ENCODE results near the gene SIK2. TPM values are rescaled to one million over a fixed set of nuclear protein-coding genes. Genes with fewer than 3 reads are reported as not detected.

SIK2 gene
- total RNA-seq, 1 donor from 2014 or later = 14.3 TPM

GRCh38 chr11:111772535-111772934 is 170.3 kb downstream of the SIK2 start:
- no peak for DNase-seq (ENCODE audit: low read depth)
- no peaks in the 10 kb centered on the region for H4K20me1 ChIP-seq (ENCODE audit: insufficient read depth, low read length)
- no peaks in the 10 kb centered on the region for H3K27me3 ChIP-seq (ENCODE audit: insufficient read depth, low read length)
- no peak overlapping the region for H3K27ac ChIP-seq (ENCODE audit: low read depth, low read length)
- H3K9me3 Mint-ChIP-seq (ENCODE audit: unreplicated experiment) = no peaks in the 10 kb centered on the region
- H3K27me3 Mint-ChIP-seq (ENCODE audit: low read depth, unreplicated experiment) = no peaks in the 10 kb centered on the region
- FAIRE-seq = no peak
- no peaks in the 10 kb centered on the region for H3K9me3 ChIP-seq (ENCODE audit: insufficient read depth, low read depth, low read length)
- no peak for TF ChIP-seq CTCF (IDR thresholded peaks at IDR 0.05; ENCODE audit: insufficient read depth, low read depth, low read length)
- TF ChIP-seq EZH2 (IDR thresholded peaks at IDR 0.05; ENCODE audit: insufficient read depth, low read length) = no peak
- H3K9ac ChIP-seq (ENCODE audit: low read length) = no peak overlapping the region
- H2AFZ ChIP-seq (ENCODE audit: low read depth, low read length) = no peak overlapping the region
- H3K4me3 Mint-ChIP-seq (ENCODE audit: unreplicated experiment) = no peak overlapping the region
- H3K36me3 ChIP-seq (ENCODE audit: insufficient read depth, low read length) = no peaks in the 10 kb centered on the region
- no peaks in the 10 kb centered on the region for H3K36me3 Mint-ChIP-seq (ENCODE audit: low read depth, unreplicated experiment)
- H3K79me2 ChIP-seq (ENCODE audit: insufficient read depth, low read length) = no peaks in the 10 kb centered on the region
- peaks cover 4% of the 10 kb centered on the region for H3K4me1 Mint-ChIP-seq (ENCODE audit: low read depth, unreplicated experiment)
- no peak overlapping the region for H3K27ac Mint-ChIP-seq (ENCODE audit: unreplicated experiment)
- no peak overlapping the region for H3K4me2 ChIP-seq (ENCODE audit: low read length)
- no peaks in the 10 kb centered on the region for H3K4me1 ChIP-seq (ENCODE audit: insufficient read depth, low read length)
- H3K4me3 ChIP-seq (ENCODE audit: insufficient read depth, low read depth, low read length) = no peak overlapping the region

- TF ChIP-seq CTCF (IDR thresholded peaks at IDR 0.05; ENCODE audit: insufficient read depth, low read depth, low read length) = no peak
- TF ChIP-seq EZH2 (IDR thresholded peaks at IDR 0.05; ENCODE audit: insufficient read depth, low read length) = no peak
- Histone ChIP-seq H3K27ac (ENCODE audit: low read depth, low read length) (no peak overlapping the region), H3K9ac (ENCODE audit: low read length) (no peak overlapping the region), H3K79me2 (ENCODE audit: insufficient read depth, low read length) (no peaks in the 10 kb centered on the region), H3K4me3 (ENCODE audit: insufficient read depth, low read depth, low read length) (no peak overlapping the region), H4K20me1 (ENCODE audit: insufficient read depth, low read length) (no peaks in the 10 kb centered on the region), H3K27me3 (ENCODE audit: insufficient read depth, low read length) (no peaks in the 10 kb centered on the region), H3K36me3 (ENCODE audit: insufficient read depth, low read length) (no peaks in the 10 kb centered on the region), H3K9me3 (ENCODE audit: insufficient read depth, low read depth, low read length) (no peaks in the 10 kb centered on the region), H3K4me1 (ENCODE audit: insufficient read depth, low read length) (no peaks in the 10 kb centered on the region), H2AFZ (ENCODE audit: low read depth, low read length) (no peak overlapping the region), H3K4me2 (ENCODE audit: low read length) (no peak overlapping the region)
- peak; percentile 15 for DNase-seq (ENCODE audit: low read depth)
- H3K27ac Mint-ChIP-seq (ENCODE audit: unreplicated experiment) = no peak overlapping the region
- peaks cover 5% of the 10 kb centered on the region for H3K4me1 Mint-ChIP-seq (ENCODE audit: low read depth, unreplicated experiment)
- no peak for FAIRE-seq
- H3K27me3 Mint-ChIP-seq (ENCODE audit: low read depth, unreplicated experiment) = no peaks in the 10 kb centered on the region
- H3K36me3 Mint-ChIP-seq (ENCODE audit: low read depth, unreplicated experiment) = no peaks in the 10 kb centered on the region
- no peak overlapping the region for H3K4me3 Mint-ChIP-seq (ENCODE audit: unreplicated experiment)
- no peaks in the 10 kb centered on the region for H3K9me3 Mint-ChIP-seq (ENCODE audit: unreplicated experiment)
These were observed 172.9 kb downstream of the SIK2 start for GRCh38 chr11:111774955-111775710.

GRCh38 chr11:111776398-111777093 is 174.3 kb downstream of the SIK2 start:
- no peak for FAIRE-seq
- no peaks in the 10 kb centered on the region for H3K36me3 Mint-ChIP-seq (ENCODE audit: low read depth, unreplicated experiment)
- no peak overlapping the region for H3K4me3 Mint-ChIP-seq (ENCODE audit: unreplicated experiment)

More at GRCh38 chr11:111776398-111777093, 174.3 kb downstream of the SIK2 start:
- Mint-ChIP-seq H3K27me3 (ENCODE audit: low read depth, unreplicated experiment) (no peaks in the 10 kb centered on the region), H3K4me1 (ENCODE audit: low read depth, unreplicated experiment) (peaks cover 3% of the 10 kb centered on the region), H3K27ac (ENCODE audit: unreplicated experiment) (no peak overlapping the region), H3K9me3 (ENCODE audit: unreplicated experiment) (no peaks in the 10 kb centered on the region)
- Histone ChIP-seq H3K79me2 (ENCODE audit: insufficient read depth, low read length) (no peaks in the 10 kb centered on the region), H3K36me3 (ENCODE audit: insufficient read depth, low read length) (no peaks in the 10 kb centered on the region), H3K4me2 (ENCODE audit: low read length) (no peak overlapping the region), H4K20me1 (ENCODE audit: insufficient read depth, low read length) (no peaks in the 10 kb centered on the region), H3K4me3 (ENCODE audit: insufficient read depth, low read depth, low read length) (no peak overlapping the region), H2AFZ (ENCODE audit: low read depth, low read length) (no peak overlapping the region), H3K9me3 (ENCODE audit: insufficient read depth, low read depth, low read length) (no peaks in the 10 kb centered on the region), H3K27ac (ENCODE audit: low read depth, low read length) (no peak overlapping the region), H3K9ac (ENCODE audit: low read length) (no peak overlapping the region), H3K4me1 (ENCODE audit: insufficient read depth, low read length) (no peaks in the 10 kb centered on the region), H3K27me3 (ENCODE audit: insufficient read depth, low read length) (no peaks in the 10 kb centered on the region)
- TF ChIP-seq EZH2 (IDR thresholded peaks at IDR 0.05; ENCODE audit: insufficient read depth, low read length) = no peak
- no peak for TF ChIP-seq CTCF (IDR thresholded peaks at IDR 0.05; ENCODE audit: insufficient read depth, low read depth, low read length)
- no peak for DNase-seq (ENCODE audit: low read depth)
